Measurements from ENCODE around the gene RFX2. TPM values are rescaled to one million over a fixed set of nuclear protein-coding genes. Genes with fewer than 3 reads are reported as not detected.
"Not testable (repeated sequence)": the region's sequence is repeated elsewhere in the genome, so short reads cannot be mapped to it uniquely, and the experiment has no call there.

RFX2 gene
- total RNA-seq = 2.3 TPM

- DNase-seq (ENCODE audit: low spot score) (peak; percentile 99), ATAC-seq (peak; percentile 99)
Measured at GRCh38 chr19:6110360-6110977, at the start of gene RFX2. Gene RFX2, minus strand, starts transcription at chr19:6110500. Its CDS starts 63,004 bp downstream, at chr19:6047496.

GRCh38 chr19:6156033-6156432 is 45.7 kb upstream of the RFX2 start:
- no peak for DNase-seq (ENCODE audit: low spot score)

GRCh38 chr19:6150289-6150688 is 40.0 kb upstream of the RFX2 start:
- no peak for DNase-seq (ENCODE audit: low spot score)
- ATAC-seq = no peak

More at GRCh38 chr19:6156033-6156432, 45.7 kb upstream of the RFX2 start:
- ATAC-seq = no peak

- ATAC-seq = no peak
- no peak for DNase-seq (ENCODE audit: low spot score)
Measured at GRCh38 chr19:6141217-6141616, 30.9 kb upstream of the RFX2 start.

- ATAC-seq = no peak
- DNase-seq (ENCODE audit: low spot score) = no peak
Measured at GRCh38 chr19:6138511-6138910, 28.2 kb upstream of the RFX2 start.

- DNase-seq (ENCODE audit: low spot score) (no peak), ATAC-seq (no peak)
Measured at GRCh38 chr19:6138066-6138465, 27.8 kb upstream of the RFX2 start.

GRCh38 chr19:6133231-6133630 is 22.9 kb upstream of the RFX2 start:
- DNase-seq (ENCODE audit: low spot score) (no peak), ATAC-seq (no peak)

GRCh38 chr19:6132482-6132881 is 22.2 kb upstream of the RFX2 start:
- DNase-seq (ENCODE audit: low spot score) = no peak
- no peak for ATAC-seq

GRCh38 chr19:6127716-6128335 is 17.5 kb upstream of the RFX2 start:
- ATAC-seq (no peak), DNase-seq (ENCODE audit: low spot score) (no peak)

- peak; percentile 64 for ATAC-seq
Measured at GRCh38 chr19:6126335-6126974, 16.2 kb upstream of the RFX2 start.

GRCh38 chr19:6125571-6125989 is 15.3 kb upstream of the RFX2 start:
- DNase-seq (ENCODE audit: low spot score) (peak; percentile 75), ATAC-seq (peak; percentile 99)

More at GRCh38 chr19:6126335-6126974, 16.2 kb upstream of the RFX2 start:
- no peak for DNase-seq (ENCODE audit: low spot score)

GRCh38 chr19:6119031-6119430 is 8.7 kb upstream of the RFX2 start:
- DNase-seq (ENCODE audit: low spot score) (no peak), ATAC-seq (no peak)

- DNase-seq (ENCODE audit: low spot score) (no peak), ATAC-seq (no peak)
Measured at GRCh38 chr19:6118043-6118442, 7.7 kb upstream of the RFX2 start.

GRCh38 chr19:6117534-6117933 is 7.2 kb upstream of the RFX2 start:
- DNase-seq (ENCODE audit: low spot score) (no peak), ATAC-seq (no peak)

GRCh38 chr19:6116749-6117430 is 6.6 kb upstream of the RFX2 start:
- DNase-seq (ENCODE audit: low spot score) (no peak), ATAC-seq (no peak)

- DNase-seq (ENCODE audit: low spot score) = no peak
- ATAC-seq = no peak
Measured at GRCh38 chr19:6115992-6116391, 5.7 kb upstream of the RFX2 start.

- ATAC-seq (no peak), DNase-seq (ENCODE audit: low spot score) (no peak)
Measured at GRCh38 chr19:6113616-6114188, 3.4 kb upstream of the RFX2 start.

- DNase-seq (ENCODE audit: low spot score) (no peak), ATAC-seq (no peak)
Measured at GRCh38 chr19:6109947-6110346, 353 bp downstream of the RFX2 start.

- ATAC-seq (peak; percentile 11), DNase-seq (ENCODE audit: low spot score) (no peak)
Measured at GRCh38 chr19:6108721-6109633, 1.3 kb downstream of the RFX2 start.

GRCh38 chr19:6106643-6107294 is 3.5 kb downstream of the RFX2 start:
- not testable (repeated sequence) for ATAC-seq; DNase-seq (ENCODE audit: low spot score)
